GM10847 (cell line): ENCODE results near the gene COX20.

Source experiments
- POLR2A ChIP-seq: IDR thresholded peaks from 2 replicates; pipeline ENCODE4 v1.6.1; 2011; ENCODE audit not compliant: insufficient read length; ENCODE audit errors: extremely low read depth

The COX20 gene

GRCh38 chr1:244813327-244813726 lies 22.1 kb upstream of the COX20 start:
- no peak for TF ChIP-seq POLR2A

DNA sequence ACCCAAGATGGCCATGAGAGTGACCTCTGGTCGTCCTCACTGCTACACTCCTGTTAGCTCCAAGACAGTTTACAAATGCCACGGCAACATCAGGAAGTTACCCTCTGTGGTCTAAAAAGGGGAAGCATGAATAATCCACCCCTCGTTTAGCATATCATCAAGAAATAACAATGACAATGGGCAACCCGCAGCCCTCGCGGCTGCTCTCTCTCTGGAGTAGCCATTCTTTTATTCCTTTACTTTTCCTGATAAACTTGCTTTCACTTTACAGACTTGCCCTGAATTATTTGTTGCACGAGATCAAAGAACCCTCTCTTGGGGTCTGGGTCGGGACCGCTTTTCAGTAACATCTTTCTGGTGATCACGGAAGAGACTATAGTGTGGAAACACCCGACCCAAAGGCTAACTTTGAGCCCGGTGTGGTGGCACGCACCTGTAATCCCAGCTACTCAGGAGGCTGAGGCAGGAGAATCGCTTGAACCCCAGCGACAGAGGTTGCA lies 19.8 kb upstream of the COX20 start:
- no peak for TF ChIP-seq POLR2A

- no peak for TF ChIP-seq POLR2A
These were observed 18.0 kb upstream of the COX20 start for GRCh38 chr1:244817415-244817894.

DNA sequence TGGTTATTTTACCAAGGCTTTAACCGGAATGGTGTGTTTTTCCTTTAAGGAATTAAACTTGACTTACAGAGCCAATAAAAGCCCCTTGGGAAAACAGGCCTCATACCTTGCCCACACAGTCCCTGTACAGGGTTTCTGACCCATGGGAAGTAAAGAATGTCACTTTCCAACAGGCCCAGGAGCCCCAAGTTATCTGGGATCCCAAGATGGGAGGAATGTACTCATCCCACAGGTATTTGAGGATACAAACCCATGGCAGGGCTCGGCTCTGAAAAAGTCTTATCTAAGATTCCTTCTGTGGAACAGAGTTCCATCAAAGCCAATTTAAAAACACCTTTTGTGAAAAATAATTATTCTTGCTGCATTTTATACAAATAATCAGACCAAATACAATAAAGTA lies 15.3 kb upstream of the COX20 start:
- no peak for TF ChIP-seq POLR2A

DNA sequence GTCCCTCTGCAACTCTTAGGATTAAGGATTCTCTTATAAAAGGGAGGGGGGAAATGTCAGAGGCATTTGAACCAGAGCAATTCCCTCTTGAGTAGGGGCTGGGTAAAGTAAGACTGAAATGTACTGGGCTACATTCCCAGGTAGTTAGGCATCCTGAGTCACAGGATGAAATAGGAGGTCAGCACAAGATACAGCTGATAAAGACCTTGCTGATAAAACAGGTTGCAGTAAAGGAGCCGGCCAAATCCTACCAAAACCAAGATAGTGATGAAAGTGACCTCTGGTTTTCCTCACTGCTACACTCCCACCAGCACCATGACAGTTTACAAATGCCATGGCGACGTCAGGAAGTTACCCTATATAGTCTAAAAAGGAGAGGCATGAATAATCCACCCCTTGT lies 14.3 kb upstream of the COX20 start:
- no peak for TF ChIP-seq POLR2A

DNA sequence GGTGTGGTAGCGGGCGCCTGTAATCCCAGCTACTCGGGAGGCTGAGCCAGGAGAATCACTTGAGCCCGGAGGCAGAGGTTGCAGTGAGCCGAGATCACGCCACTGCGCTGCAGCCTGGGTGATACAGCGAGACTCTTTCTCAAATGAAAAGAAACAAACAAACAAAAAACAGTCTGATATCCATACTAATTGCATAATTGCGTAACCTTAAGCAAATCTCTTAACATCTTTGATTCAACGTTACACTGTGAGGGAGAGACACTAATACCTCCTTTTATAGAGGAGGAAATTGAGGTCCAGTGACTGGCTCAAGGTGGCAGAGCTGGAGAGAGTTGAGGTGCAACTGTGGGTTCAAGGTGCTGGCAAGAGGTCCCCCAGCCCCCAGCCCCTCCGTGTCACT lies 12.6 kb upstream of the COX20 start:
- no peak for TF ChIP-seq POLR2A

GRCh38 chr1:244826712-244827111 lies 8.7 kb upstream of the COX20 start:
- TF ChIP-seq POLR2A = no peak

GRCh38 chr1:244830639-244831038 lies 4.8 kb upstream of the COX20 start:
- TF ChIP-seq POLR2A = no peak

DNA sequence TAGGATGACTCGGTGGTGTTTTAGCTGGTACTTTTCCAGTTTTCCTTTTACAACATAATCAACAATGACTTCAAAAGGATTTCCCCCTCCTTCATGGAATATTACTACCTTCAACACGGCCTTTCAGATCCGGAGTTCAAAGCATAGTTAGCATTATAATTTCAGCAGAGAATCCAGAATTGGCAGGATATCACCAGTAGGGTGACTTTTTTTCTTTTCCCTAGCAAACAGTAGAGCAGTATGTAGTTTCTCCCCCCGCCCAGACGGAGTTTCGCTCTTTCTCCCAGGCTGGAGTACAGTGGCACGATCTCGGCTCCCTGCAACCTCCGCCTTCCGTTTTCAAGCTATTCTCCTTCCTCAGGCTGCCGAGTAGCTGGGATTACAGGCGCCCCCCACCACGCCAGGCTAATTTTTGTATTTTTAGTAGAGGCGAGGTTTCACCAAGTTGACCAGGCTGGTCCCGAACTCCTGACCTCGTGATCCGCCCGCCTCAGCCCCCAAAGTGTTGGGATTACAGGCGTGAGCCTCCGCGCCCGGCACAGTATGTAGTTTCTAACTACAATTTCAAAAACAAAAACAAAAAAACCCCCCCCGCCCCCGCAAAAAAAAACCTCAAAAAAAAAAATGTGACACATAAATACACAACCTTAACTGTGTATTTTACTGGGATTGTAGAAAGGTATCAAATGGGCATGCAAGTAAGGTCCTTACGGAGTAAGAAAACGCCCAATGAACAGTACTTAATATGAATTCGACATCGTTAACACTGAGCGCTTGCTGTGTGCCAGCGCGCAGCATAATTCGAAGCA lies 1.5 kb upstream of the COX20 start:
- TF ChIP-seq POLR2A = no peak

DNA sequence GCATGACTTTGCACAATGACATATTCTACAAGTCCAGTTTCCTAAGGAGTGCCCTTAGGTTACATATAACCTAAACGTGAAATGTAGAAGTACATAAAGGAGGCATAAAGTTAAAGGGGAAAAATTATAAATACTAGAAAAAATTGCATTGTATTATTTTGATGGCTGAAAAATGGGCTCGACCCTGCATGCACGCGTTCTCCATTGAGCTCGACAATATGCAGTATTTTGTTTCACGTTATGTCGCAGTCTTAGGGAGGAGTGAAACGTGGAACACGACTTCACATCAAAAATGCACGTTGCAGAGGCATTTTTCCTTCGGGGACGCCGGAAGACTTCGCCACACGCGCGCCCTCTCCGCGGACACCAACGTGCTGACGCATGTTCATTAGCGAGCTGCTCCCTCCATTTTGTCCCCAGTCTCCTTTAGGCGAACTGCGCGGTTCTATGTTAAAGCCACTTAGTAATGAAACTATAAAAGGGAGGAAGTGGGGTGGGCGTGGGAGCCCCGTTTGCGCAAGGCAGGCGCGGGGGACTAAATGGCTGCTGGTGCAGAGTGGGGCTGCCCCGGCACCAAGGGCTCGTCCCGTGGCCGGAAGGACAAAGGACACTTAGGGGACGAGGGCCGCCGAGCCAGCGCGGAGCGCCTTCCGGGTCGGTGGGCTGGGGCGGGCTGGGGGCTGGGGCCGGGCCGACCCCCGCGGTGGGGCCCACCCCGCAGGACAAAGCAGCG lies 749 bp upstream of the COX20 start:
- TF ChIP-seq POLR2A = peak; percentile 66

- no peak for TF ChIP-seq POLR2A
These were observed 670 bp downstream of the COX20 start for GRCh38 chr1:244836135-244836521.

GRCh38 chr1:244836584-244836983 lies 1.1 kb downstream of the COX20 start:
- no peak for TF ChIP-seq POLR2A

DNA sequence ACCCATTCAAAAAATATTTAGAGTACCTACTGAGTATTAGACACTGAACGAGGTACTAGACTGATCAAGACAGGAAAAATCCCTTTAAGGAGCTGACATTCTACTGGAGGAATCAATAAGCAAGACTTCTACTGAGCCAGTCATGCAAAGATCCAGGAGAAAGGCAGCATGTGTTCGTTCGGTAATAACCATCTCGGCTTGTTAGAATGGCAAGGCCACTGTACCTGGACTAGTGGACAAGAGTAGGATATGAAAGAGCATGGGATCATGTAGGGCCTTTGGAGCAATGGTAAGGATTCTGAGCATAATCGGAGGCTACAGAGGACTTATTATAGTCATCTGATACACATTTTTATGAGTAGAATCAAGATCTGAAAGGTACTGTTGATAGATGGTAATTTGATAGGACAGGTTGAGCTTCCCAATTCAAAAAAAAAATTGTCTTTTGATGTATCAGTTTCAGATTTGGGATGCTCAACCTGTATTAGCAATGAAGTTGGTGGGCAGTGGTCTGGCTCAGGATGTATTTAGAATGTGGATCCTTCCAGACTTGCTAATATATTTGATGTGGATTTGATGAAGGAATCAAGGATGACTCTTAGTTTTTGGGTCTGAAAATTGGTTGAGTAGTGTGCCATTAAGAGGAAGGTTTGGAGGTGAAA lies 2.3 kb downstream of the COX20 start:
- TF ChIP-seq POLR2A = no peak

- no peak for TF ChIP-seq POLR2A
These were observed 4.2 kb downstream of the COX20 start for GRCh38 chr1:244839656-244840055.

DNA sequence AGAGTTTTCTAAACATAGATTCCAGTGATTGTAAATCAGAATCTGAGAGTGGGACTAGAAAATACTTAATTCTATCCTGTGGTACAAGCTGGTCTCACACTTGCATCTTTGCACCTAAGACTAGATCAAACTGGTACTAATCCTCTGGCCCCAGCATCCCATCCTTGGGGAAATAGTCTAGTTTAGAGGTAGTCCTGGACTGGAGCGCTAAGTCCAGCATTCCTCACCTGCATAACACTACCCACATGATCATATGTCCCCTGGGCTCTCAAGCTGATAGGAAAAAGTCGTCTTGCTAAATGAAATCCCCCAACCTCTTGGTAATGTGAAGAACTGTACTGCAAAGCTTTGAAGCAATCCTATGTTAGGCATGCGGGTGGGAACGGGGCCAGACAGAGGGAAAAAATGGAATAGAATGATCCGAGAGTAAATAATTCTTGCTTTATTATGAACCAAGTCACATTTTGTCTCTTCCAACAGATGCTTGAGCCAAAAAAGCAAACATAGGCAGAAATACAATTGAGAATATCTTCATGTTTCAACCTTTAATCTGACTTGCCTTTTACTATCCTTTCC lies 4.8 kb downstream of the COX20 start:
- no peak for TF ChIP-seq POLR2A
